ENCODE data around the gene FAM204A.

The FAM204A gene

DNA sequence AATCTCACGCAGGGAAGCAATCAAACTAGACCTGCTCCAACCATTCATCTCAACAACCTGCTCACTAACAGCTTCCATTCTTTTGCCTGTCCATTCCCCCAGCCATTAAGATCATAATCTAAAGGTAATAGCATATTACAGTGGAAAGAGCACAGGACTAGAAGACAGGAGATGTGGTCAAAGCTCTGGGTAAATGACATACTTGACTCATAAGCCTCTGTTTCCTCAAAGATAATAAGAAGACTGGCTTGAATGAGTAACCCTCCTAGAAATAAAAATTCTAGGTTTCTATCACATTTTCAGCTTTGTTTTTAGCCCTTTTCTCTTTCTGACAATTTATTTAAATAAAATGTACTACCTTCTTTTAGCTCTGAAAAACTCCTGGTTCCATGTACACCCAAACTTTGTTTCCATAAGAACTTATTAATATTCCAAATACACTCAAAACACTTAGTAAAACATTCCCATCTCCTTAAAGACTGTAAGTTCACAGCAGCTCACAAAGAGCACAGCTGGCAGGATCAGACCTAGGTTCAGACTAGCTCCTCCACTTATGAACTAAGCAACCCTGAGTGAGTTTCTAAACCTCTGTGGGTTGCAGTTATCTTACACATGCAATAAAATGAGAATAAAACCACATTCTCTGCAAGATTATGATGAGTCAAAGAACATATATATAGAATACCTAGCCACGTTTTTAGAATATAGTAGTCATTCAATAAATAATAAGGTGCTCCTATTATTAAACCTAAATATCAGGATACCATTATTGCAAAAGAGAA, 11.6 kb downstream of the FAM204A start:
- DNase-seq (ENCODE audit: low spot score) = no peak

DNA sequence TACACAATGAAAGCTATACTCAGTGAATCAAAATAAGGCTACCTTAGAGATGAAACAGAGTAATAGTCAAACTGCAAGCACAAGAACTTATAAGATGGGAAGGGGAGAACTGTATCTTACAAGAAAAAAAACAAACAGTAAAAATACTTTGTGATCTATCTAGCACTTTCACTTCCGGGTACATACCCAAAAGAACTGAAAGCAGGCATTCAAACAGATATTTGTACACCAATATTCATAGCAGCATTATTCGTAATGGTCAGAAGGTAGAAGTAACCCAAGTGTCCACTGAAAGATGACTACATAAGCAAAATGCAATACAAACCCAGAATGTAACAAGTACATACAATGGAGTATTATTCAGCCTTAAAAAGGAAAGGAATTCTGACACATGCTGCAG, 18.0 kb downstream of the FAM204A start:
- DNase-seq (ENCODE audit: low spot score) = no peak

DNA sequence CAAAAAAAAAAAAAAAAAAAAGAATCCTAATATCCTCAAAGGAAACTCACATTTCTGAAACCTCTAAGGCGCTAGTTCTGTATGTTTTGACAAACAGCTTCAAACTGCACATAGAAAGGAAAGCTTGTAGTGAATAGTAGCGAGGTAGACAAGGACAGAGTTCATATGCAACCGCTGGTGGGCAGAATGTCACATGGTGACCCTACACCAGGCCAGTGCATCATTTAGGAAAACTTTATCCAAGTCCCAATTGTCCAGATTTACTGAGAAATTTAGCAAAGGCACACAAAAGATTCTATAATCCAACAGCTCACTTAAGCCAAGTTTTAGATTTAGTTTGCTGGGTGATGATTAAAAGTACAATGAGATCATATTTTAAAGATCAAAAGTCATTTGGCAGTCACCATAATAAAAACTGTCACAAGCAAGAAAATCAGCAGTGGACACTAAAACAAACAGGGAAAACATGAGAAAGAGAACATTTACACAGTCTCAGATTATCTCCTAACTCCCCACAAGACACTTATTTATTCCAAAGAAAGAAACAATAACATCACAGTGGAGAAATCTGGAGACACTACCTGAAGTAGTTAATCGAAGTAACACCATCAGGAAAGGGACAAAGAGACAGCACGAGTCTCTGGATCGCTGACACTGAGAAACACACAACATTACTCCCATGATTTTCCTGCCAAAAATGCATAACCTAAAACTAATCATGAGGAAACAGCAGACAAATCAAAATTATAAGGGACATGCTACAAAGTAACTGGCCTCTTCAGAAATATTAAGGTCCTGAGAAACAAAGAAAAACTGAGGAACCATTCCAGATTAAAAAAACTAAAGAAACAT, 20.2 kb downstream of the FAM204A start:
- DNase-seq (ENCODE audit: low spot score) = no peak

DNA sequence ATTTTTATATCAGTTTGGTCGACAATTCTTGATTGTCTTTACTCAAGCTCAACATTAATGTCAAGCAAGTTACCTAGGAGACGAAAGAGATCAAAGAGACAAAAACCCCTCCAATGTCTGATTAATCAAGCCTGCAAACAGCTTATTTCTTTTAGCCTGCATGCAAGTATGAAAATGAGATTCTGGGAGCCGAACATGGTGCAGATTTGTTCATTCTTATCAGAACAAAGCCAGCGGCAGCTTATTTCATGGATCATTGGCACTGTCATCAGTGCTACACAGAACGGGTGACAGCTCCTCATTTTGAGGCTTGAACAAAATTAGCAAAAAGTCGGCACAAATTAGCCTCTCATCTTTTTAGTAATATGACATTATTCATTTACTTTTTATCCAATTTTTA, 26.5 kb downstream of the FAM204A start:
- no peak for DNase-seq (ENCODE audit: low spot score)

DNA sequence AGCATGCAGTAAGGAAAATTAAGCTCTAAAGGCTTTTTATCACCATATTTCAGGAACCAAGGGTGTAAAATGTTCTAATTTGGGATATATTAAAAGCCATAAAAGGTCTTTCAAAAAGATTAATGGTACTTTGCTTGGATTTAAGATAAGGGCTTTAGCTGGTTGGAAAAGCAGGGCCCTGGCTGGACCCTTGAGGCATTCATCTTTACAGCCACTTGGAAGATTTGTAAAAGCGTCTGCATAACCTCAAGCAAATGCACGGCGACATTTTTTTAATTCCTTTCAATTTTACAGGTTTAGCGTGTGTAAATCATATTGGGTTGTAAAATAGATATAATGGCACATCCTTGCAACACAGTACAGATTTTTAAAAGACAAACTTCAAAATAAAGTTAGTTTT, 27.2 kb downstream of the FAM204A start:
- DNase-seq (ENCODE audit: low spot score) = no peak

DNA sequence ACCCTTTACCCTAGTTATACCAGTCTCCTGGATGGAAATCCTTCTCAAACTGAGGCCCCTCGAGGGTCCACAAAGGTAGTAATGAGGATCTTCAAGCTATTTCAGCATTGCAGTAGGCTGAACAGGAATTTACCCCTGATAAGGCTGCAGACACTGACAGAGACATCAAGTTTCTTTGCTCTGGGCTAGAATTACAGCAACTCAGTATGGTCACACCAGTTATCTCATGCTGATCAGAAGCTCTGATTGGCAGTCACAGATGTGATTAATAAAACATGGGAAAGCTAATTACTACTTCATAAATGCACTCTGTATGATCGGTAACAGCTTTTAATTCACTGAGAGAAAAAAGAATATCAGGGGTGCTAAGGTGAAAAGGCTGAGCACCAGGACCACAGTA, 30.6 kb downstream of the FAM204A start:
- DNase-seq (ENCODE audit: low spot score) = no peak

DNA sequence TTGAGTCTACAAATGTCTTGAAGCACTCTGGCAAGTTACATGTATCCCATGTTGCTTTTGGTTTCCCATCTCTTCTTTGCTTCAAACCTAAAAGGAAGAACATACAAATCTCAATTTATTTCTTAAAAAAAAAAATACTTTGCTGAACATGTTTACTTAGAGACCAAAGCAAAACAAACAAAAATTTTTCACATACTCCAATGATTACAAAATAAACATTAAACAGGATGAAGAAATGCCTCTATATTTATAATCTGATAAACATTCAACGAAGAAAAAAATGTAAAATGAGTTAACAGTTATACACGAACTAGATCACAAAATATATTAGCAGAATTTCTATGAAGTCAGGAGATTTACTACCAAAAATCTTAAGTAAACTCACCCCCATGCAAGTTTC, 31.3 kb downstream of the FAM204A start:
- DNase-seq (ENCODE audit: low spot score) = no peak

DNA sequence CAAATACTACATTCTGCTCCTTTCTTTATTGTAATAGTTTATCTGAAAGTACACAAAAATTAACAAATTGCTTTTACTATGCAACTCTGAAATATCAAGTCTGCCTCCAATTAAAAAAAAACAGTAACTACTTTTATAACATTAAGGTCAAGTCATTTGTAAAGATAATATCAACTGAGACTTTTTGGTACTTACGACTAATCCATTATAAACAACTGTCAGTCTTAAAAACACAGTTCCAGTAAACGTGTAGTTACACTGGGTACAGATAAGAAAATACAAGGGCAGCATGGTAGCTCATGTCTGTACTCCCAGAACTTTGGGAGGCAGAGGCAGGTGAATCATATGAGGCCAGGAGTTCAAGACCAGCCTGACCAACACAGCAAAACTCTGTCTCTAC, 32.2 kb downstream of the FAM204A start:
- no peak for DNase-seq (ENCODE audit: low spot score)

DNA sequence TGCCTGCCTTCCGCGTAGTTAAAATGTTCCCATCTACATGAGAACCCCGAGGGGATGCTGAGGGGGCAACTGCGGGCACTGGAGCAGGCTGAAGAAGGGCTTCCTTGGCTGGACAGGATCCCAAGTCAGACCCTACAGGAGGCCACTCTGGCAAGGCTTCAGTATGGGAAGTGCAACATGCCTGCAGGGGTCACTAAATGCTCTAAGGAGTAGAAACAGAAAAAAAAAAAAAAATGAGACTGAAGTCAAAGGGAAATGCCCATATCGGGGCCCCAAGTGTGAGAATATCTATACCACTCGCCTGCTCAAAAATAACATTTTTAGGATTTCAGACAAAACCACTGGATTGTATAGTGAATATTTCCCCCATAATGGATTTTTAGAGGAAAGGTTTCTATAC, 33.5 kb downstream of the FAM204A start:
- DNase-seq (ENCODE audit: low spot score) = no peak

DNA sequence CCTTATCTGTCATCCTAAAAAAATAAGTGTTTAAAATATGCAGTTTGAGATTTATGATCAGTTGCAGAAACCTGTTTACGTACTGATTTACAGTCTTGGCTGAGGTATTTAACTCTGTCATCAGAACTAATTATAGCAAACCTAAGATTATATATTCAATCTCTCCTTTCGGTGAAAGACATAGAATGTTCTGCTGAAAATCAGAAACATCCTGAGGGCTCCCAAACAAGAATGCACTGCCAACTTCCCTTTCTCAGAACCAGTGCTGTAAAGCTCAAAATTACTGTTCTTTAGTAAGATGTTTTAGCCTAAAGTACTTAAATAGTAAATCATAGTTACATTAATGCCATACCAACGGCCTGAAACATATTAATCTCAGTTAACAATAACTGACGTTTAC, 34.3 kb downstream of the FAM204A start:
- no peak for DNase-seq (ENCODE audit: low spot score)

DNA sequence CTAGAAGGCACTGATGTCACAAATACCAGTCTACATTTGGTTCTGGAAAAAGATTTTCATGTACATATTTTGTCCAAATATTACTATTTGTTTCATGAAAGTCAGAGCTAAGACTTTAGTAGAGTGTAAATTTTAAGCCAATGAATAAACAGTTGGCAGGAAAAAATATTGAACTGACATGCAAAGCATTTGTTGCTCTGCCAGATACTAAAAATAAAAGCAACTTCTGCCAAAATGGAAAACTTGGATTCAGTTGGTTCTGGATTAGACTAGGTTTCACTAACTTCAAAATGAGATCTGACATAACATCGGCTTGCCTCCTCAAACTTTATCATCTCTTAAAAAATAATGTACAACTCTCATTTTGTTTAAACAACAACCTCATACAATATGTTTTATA, 34.9 kb downstream of the FAM204A start:
- DNase-seq (ENCODE audit: low spot score) = no peak

DNA sequence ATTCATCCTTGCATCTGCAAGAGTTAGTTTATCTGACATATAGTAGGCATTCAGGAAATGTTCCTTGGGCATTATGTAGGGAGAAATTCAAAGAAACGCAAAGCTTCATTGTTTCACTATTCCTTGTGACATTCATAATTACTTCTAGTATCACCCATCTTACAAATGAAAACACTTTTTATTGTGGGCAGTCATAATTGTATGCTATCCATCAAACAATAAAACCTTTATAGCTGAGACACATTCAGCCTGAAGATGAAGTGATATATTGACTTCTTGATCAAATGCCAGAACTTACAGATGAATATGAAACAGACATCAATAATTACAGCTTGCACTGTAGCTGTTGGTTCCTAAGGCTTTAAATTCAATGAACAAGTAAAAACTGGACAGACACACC, 36.4 kb downstream of the FAM204A start:
- DNase-seq (ENCODE audit: low spot score) = no peak

DNA sequence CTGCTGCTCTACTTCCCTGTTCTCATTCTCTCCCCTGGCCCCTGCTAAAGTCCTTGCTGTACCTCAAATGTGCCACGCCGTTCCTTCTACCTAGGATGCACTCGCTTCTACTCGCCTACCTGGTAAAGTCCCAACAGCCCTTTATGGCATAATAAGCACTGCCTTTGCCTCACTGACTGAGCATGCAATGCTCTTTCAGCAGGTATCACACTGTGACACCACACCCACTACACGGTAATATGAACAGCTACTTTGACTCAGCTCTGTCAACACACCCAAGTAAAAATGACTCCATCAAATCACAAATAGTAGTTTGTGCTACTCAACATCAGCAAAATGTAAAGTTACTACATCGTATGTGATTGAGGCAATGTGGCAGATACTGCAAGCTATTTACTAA, 37.6 kb downstream of the FAM204A start:
- no peak for DNase-seq (ENCODE audit: low spot score)

DNA sequence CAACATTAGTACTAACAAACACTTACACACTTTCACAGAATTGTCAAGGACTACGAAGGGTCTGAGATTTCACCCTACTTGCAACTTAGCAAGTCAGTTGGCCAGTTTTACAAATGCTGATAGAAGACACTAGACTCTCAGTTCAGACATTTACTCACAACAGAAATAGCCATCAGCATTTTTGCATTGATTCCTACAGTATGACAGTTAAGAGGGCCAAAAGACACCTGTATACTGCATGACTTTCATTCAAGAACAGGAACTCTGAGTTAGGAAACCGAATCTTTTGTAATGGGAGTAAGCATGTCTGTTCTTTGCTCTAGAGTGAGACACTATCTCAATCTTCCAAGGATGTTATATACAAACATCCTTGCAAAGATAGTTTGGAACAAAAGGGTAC, 40.9 kb downstream of the FAM204A start:
- no peak for DNase-seq (ENCODE audit: low spot score)

DNA sequence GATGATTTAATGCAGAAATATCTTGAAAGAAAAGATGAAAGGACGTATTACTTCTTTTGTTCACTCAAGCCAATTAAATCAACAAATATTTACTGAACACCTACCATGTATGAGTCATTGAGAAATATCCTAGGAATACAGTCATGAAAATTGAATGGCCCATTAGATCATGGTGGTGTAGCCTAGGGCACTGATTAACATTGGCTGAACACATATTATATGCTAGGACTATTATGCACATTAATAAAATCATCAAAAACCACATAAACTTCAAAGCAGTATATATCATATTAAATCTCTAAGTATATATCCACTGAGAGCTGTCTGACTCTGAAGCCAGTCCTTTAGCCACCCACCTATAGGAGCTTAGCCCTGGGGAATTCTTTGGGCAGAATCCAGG, 41.8 kb downstream of the FAM204A start:
- no peak for DNase-seq (ENCODE audit: low spot score)

DNA sequence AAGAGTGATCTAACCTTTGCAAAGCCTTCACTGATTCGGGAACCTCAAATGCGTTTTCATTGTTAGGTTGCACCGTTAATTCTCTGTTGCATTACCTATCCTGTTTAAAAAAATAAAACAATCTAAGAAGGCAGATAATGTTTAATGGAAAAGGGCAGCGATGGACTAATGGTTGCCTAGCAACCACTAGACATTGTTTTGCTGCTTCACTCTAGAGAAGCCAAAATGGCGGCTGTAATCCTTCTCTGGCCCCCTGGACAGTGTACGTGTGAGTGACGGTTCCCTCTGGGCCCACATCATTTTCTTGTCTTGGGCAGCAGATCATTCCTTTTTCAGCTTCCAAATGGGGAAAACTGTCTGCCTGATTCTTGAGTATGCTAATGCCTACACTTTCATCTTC, 43.3 kb downstream of the FAM204A start:
- no peak for DNase-seq (ENCODE audit: low spot score)

DNA sequence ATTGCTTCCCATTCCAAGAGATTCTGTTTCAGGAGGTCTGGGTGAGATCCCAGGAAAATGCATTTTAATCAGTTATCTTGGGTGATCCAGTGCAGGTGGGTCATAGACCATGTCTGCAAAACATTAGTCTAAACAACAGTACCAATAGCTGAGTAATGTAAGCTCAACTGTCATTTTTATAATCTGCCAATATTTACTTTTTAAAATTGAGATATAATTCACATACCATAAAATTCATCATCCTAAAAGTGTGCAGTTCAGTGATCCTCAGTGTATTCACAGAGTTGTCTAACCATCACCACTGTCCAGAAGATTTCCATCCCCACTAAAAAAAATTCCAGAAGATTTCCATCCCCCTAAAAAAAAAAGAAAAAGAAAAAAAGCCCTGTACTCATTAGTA, 51.0 kb downstream of the FAM204A start:
- no peak for DNase-seq (ENCODE audit: low spot score)

DNA sequence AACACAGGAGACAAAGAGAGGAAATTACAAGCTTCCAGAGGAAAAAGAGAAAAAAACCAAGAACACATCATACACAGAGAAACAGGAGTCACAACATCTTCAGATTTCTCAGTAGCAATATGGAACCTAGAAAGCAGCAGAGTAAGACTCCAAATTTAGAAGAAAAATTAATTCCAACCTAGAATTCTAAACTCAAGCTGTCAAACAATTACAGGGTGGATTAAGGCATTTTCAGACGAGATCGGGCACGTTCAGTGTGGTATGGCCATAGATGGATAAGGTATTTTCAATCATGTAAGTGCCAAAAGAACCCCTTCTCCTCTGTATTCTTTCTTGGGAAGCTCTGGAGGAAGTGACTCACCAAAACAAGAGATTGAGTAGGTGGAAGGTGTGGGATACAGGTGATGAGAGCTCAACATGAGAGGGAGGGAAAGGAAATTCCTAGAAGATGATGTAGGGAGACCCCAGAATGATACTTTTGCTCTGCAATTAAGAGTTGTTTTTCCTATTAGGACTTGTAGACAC, 51.6 kb downstream of the FAM204A start:
- no peak for DNase-seq (ENCODE audit: low spot score)

DNA sequence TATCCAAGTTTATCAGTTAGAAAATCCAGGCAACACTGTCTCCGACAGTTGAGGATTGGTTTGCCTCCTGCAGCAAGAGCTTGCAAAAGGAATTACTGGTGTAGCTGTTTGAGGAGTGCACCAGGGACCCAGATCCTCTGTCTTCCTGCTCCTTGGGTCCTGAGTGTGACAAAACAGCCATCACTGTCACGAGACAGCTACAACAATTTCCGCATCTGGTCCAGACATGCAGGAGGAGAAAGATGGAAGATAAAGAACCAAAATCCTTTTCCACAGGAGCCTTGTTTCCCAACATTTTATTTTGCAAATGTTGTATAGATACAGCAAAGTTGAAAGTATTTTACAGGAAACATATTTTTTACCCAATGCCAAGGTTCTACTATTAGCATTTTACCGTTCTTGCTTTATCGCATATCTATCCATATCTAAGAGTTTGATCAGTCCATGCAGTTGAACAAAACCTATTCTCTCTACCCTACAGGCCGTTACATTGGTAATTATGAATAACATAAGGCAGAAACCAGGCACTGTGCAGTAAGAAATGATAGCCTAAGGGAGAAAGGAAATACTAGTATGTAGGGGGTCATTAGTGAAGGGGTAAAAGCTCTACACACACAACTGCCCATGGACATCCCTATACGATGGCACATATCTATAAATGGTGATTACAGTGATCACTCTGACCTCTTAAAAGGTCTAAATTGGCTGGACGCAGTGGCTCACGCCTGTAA, 54.9 kb downstream of the FAM204A start:
- DNase-seq (ENCODE audit: low spot score) = no peak

DNA sequence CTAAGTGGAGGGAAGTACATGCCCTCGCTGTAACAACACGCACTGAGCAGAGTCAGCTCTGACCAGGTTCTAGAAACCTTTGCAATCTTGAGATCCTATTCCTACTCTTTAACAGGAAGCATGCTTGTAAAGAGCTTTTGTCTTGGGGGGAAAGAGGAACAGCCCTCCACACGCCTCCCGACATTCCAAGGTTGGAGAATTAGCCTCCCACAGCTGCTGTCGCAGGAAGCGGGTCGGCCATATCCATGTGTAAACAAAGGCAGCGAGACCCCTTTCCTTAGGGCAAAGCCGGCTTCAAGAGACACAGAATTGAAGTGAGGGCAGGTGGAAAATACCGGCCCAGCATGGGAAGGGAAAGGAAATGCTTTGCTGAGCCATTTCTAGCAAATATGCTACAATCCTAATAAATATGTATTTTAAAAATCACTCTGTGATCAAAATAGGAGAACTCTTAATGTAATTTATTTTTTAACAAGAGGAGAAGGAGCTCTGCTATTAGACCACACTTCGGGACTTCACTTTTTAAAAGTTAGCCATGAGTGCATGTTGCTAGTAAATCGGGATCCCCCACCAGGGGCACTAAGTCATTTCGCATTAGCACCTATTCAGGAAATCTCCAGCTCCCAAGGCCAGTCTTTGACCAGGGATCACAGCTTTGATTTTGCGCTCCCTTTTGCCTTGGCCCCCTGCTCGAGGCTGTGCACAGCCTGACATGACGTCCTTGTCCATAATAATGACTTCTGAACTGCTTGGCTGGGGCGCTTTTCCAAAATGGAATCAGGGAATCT, 55.9 kb downstream of the FAM204A start:
- no peak for DNase-seq (ENCODE audit: low spot score)

DNA sequence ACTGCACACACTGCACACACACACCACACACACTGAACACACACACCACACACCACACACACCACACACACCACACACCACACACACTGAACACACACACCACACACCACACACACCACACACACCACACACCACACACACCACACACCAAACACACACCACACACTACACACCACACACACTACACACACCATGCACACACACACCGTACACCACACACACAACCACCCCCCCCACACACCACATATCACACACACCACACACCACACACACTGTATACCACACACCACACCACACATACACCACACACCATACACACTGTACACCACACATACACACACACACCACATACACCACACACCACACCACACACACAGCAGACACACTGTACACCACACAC, 59.5 kb downstream of the FAM204A start:
- no peak for DNase-seq (ENCODE audit: low spot score)

DNA sequence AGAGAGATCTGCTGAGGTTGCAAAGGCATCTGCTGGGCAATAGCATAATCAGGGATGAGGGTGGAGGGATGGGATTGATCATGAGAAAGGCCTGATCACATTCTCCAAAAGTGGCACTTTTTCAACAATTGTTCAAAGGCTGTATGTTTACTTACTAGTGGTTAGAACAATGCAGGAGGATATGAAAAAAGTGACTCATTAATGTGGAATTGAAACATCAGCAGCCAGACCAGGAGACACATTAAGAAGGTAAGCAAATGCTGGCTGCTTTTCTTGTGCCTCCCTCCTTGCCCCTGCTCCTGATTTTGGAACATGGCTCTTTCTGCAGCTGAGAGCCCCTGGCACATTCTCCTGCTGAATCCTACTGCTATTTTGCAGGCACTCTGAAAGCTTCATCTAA, 63.5 kb downstream of the FAM204A start:
- no peak for DNase-seq (ENCODE audit: low spot score)

Measured in activated CD4-positive, alpha-beta T cell treated with anti-CD3 and anti-CD28 coated beads, Interleukin-2, Interleukin-4, amounts not matched to agents 100 ng/mL and 50 ng/mL, durations not matched to agents 16 hours and 8 hours (primary cell).